ENCODE results near the gene UBE2V1.

UBE2V1 gene

GRCh38 chr20:50032955-50033666 lies 79.8 kb downstream of the UBE2V1 start:
- DNase-seq (ENCODE audit: insufficient read length) (no peak), FAIRE-seq (no peak)
- TF ChIP-seq POLR2A (IDR thresholded peaks at IDR 0.05; ENCODE audit: low read depth, low read length), result no peak
- TF ChIP-seq POLR2AphosphoS5 (IDR thresholded peaks at IDR 0.05; ENCODE audit: low read depth, low read length), result no peak
- TF ChIP-seq TAF1 (IDR thresholded peaks at IDR 0.05; ENCODE audit: borderline replicate concordance, low read depth, low read length), result no peak
